ENCODE data around the gene METTL5.
A peak's percentile ranks its signal among the peaks of the same experiment; 100 is the strongest.

The METTL5 gene

GRCh38 chr2:169778446-169778845, 46.3 kb downstream of the METTL5 start:
- no peak for DNase-seq

DNA sequence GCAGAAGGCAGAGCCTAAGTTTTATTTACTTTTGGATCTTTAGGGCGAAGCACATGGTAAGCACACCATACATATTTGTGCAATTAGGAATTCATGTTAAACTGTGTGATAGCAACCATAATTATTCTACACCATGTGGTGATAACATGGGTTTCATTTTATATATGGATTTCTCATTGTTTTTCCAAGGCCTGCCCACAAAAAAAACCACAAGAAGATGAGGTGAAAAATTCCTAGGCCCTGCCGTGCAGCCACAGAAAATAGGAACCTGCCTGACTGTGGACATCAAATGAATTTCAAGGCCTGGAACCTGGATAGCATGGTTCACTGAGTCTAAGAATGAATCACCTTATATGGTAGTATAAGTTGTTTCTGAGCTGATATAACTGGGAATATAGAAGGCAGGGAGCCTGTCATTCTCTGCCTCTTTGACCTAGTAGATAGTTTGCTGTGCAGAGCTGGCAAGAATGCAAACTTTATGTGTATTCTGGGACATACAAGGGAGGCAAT, 48.4 kb downstream of the METTL5 start:
- DNase-seq: no peak

- DNase-seq: no peak
These were observed 48.9 kb downstream of the METTL5 start for GRCh38 chr2:169775765-169776164.

GRCh38 chr2:169775354-169775753, 49.4 kb downstream of the METTL5 start:
- DNase-seq: no peak

GRCh38 chr2:169772651-169773050, 52.1 kb downstream of the METTL5 start:
- no peak for DNase-seq

DNA sequence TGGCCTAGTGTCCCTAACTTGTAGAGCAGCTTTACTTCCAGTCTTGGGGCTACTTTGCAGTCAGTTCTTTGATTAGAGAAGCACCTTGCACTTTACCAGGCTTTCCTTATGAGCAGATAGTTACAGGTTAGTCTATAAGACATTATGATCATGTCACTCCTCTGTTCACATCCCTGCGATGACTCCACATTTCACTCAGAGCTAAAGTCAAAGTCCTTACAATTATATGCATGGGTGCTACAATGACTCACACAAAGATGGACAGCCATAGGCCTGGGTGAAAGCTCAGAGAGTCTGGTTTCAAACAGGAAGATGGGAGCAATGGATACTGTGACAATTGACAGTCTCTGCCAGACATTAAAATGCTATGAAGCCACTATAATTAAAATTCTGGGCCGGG, 53.1 kb downstream of the METTL5 start:
- DNase-seq: no peak

GRCh38 chr2:169771021-169771420, 53.7 kb downstream of the METTL5 start:
- no peak for DNase-seq

GRCh38 chr2:169768262-169768995, 56.3 kb downstream of the METTL5 start:
- peak in 1 of 4 experiments; percentile 4 for DNase-seq

DNA sequence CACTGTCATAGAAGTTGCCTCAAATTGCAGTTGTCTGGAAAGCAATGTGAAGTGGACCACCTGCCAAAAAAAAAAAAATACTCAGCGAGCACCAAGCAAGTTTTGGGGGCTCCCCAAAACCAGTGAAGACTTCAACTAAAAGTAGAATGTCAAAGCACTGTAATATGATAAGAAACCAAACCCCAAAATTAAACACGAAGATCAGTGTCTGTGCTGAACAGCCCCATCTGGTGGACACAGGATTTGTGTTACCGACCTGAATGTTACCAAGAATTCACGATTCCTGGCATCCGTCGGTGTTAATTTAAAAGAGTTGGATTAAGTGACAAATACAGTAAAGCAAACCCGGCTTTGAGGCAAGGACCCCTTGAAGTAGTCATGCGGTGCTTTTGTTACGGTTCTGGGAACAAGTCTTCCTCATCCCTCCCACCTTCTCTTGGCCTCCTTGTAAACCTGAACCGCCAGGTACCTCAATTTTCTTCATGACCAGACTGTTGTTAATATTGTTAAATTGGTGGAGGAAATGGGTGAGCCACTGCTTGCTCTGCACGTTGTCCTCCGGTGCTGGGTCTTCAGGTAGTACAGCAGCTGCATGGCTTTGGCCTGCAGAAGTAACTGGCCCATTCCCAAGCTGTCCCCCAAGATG, 57.3 kb downstream of the METTL5 start:
- peak; percentile 2 to 28 (median 12) for DNase-seq

- no peak for DNase-seq
These were observed 59.2 kb downstream of the METTL5 start for GRCh38 chr2:169765523-169765922.

DNA sequence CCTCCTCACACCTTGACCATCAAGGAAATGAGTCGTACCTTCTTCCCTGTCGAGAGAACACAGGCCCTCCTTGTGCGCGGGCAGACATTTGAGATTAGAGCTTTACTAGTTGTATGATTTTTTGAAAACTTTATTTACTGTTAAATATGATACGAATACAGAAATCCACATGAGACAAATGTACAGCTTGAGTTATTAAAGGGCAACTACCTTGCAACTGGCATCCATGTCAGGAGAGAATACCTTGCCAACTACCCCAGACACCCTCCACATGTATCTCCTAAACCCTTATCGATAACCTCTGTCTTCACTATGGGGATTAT, 62.8 kb downstream of the METTL5 start:
- DNase-seq: no peak
